HL-60 (cell line): ENCODE measurements around the gene CORO6.

Experiments
- POLR2AphosphoS5 ChIP-seq: IDR thresholded peaks from 2 replicates; pipeline ENCODE4 v1.6.1; 2012; ENCODE audit warnings: low read depth
- TF ChIP-seq, protein P1 (sequence below): IDR thresholded peaks from one replicate; pipeline ENCODE4 v1.5.1; 2011; ENCODE audit warnings: low read length, control low read depth, inconsistent platforms; ENCODE audit not compliant: insufficient read depth

- TF ChIP-seq, protein P1, sequence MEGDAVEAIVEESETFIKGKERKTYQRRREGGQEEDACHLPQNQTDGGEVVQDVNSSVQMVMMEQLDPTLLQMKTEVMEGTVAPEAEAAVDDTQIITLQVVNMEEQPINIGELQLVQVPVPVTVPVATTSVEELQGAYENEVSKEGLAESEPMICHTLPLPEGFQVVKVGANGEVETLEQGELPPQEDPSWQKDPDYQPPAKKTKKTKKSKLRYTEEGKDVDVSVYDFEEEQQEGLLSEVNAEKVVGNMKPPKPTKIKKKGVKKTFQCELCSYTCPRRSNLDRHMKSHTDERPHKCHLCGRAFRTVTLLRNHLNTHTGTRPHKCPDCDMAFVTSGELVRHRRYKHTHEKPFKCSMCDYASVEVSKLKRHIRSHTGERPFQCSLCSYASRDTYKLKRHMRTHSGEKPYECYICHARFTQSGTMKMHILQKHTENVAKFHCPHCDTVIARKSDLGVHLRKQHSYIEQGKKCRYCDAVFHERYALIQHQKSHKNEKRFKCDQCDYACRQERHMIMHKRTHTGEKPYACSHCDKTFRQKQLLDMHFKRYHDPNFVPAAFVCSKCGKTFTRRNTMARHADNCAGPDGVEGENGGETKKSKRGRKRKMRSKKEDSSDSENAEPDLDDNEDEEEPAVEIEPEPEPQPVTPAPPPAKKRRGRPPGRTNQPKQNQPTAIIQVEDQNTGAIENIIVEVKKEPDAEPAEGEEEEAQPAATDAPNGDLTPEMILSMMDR: no peak
- no peak for TF ChIP-seq POLR2AphosphoS5
Observed at GRCh38 chr17:29659155-29659554, 36.4 kb upstream of the CORO6 start.
